GM21526 (cell line): Measurements from ENCODE around the gene TBC1D19.
"Not testable (repeated sequence)": the region's sequence is repeated elsewhere in the genome, so short reads cannot be mapped to it uniquely, and the experiment has no call there.

Source experiments
- ATAC-seq: cut with Tn5 transposase; IDR thresholded peaks from one replicate; pipeline ENCODE4 v1.9.1; 2021; ENCODE audit warnings: moderate library complexity; ENCODE audit not compliant: unreplicated experiment, low FRiP score

Gene TBC1D19, protein sequence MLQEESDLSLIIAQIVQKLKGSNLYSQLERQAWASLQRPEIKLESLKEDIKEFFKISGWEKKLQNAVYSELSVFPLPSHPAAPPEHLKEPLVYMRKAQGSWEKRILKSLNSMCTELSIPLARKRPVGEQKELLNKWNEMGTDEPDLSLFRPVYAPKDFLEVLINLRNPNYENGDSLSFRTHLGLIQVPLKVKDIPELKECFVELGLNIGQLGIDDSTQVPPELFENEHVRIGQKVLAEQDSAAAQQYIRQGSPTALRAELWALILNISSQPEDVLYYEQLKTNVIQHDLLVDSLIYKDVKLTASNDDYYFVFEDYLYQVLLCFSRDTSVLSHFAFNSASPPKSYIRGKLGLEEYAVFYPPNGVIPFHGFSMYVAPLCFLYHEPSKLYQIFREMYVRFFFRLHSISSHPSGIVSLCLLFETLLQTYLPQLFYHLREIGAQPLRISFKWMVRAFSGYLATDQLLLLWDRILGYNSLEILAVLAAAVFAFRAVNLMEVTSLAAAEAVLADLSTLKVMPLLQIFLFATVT

DNA sequence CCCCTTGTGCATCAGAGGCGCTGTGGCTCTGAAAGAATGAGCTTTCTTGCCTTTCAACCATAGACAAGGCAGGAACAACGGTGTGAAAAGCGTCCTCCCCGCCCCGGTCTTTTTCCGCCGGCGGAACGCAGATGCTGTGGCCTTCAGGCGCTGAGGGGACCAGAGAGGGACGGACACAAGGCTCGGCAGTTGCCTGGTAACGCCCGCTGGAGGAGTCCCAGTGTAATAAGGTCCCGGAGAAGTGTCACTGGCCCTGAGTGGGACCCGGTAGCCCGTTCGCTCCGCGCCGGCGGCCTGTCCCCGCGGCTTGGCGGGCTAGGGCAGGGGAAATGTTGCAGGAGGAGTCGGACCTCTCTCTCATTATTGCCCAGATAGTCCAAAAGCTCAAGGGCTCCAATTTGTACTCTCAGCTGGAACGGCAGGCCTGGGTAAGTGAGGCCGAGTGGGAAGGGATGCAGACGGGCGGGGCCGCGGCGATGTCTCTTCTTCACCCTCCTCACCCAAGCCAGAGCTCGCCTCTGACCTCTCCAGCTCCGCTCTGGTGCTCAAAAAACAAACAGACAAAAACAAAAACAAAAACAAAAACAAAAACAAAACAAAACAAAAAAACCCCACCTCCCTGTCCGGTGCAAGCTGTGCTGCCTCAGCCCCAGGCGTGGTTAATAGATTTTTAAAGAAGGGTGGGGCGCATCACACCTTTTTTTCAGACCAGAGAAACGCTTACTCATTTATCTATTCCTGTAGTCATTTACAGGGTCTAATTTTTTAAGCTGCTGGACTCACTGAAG is at the start of gene TBC1D19:
Gene TBC1D19, plus strand, starts transcription at position 220 of the 788 bp plus-strand sequence. Its CDS starts 110 bp downstream, at position 330.
- ATAC-seq = peak; percentile 100

DNA sequence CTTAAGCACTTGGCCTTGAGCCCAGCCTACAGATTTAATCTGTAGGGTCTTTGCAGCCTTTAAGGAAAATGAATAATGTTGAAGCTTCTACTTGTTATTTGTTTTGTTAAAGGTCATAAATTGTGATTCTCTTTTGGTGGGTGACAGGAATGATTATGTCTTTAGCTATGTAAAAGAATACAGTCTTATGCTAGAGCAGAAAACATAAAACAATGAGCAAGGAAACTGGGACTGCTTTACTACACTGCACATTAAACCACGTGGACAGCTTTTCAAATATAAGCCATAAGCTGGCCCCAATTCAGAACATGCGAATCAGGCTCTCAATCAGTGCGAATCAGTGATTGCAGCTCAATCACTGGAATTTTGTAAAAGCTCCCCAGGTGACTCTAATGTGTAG is 40.9 kb upstream of the TBC1D19 start:
- ATAC-seq = no peak

DNA sequence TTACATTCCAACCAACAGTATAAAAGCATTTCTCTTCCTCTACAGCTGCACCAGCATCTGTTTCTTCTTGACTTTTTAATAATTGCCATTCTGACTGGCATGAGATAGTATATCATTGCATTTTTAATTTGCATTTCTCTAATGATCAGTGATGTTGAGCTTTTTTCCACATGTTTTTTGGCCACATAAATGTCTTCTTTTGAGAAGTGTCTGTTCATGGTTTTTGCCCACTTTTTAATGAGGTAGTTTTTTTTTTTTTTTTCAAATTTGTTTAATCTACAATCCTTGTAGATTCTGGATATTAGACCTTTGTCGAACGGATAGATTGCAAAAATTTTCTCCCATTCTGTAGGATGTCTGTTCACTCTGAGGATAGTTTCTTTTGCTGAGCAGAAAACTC is 39.5 kb upstream of the TBC1D19 start:
- ATAC-seq = no peak

DNA sequence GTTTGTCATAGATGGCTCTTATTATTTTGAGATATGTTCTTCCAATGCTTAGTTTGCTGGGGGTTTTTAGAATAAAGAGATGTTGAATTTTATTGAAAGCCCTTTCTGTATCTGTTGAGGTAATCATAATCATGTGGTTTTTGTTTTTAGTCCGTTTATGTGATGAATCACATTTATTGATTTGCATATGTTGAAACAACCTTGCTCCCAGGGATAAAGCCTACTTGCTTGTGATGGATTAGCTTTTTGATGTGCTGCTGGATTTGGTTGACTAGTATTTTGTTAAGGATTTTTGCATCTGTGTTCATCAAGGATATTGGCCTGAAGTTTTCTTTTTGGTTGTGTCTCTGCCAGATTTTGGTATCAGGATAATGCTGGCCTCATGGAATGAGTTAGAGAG is 35.5 kb upstream of the TBC1D19 start:
- ATAC-seq = not testable (repeated sequence)

DNA sequence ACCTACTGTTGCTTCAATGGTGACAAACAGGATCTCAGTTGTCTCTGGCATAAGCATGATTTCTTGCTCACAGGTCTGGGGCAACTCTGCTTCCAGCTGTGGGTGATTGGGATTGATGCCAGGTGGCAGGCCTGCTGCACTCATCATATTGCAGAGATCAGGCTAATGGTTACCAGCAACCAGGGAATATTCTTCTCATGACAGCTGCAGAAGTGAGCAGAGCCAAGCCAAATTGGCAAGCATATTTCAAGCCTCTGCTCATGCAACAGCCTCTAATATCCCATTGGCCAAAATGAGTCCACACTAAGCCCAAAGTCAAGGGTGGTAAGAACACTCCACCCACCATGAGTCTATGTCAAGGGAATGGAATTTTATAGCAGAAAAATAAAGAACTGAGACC is 26.7 kb upstream of the TBC1D19 start:
- no peak for ATAC-seq

DNA sequence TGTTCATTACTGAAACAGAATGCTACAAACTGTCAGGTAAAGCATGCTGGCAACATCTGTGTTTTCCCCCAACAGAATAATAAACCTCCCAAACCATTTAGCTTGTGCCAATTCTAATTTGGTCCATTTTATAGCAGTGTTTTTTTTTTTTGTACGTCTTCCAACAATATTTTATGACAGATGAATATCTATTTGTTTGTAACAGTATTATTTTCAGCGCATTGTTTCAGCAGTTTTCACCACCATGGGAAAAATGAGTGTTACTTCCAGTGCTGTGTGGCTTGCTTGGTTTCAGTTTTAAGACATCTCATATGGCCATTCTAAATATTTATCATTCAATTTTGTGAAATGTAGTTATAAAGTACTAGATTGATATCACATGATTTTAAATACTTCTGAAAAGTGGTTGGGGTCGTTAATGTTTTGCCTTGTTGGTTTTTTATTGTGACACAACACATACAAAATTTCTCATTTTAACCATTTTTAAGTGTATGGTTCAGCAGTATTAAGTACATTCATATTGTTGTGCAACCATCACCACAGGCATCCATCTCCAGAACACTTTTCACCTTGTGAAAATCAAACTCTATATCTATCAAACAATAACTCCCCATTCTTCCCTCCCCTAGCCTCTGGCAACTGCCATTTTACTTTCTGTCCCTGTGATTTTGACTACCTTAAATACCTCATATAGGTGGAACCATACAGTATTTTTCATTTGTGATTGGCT is 25.6 kb upstream of the TBC1D19 start:
- ATAC-seq = no peak

DNA sequence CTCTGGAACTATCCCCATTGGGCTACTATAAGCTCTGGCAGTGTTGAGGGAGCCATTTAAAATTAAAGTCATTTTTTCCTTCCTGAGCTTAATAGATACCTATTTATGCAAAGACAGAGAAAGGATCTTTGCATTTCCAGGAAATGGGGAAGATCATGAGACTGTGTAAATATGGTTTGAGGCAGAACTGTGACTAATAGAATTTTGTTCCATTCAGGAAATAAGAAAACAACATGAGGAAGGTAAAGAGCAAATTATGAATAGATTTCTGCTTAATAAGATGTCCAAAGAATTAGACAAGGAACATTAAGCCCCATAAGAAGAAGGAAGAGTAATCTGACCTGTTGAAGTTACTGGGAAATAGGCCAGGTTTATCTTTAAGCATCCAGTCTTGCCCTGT is 17.8 kb upstream of the TBC1D19 start:
- no peak for ATAC-seq

DNA sequence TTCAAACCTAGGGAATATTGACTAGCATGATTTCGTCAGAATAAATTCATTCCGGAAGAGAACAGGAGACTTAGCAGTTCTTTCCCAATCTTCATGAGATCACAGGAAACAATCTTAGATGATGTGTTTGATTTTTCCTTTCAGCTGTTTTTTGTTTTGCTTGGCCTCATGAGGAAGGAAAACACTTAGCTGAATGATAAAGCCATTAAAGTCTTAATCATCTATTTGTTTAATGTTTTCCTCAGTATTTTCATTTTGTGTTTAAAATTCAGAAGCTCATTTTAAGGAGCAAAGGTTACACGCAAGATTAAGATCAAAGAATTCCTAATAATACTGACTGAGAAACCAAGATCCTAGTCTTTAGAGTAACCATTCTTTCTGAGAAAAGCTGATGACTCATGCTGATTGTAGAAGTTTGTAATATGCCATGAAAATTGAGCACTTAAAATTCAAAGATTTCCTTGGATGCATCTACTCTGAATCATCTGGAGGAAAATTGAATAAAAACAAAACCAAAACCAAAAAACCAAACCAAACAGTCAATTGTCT is 15.4 kb upstream of the TBC1D19 start:
- no peak for ATAC-seq

DNA sequence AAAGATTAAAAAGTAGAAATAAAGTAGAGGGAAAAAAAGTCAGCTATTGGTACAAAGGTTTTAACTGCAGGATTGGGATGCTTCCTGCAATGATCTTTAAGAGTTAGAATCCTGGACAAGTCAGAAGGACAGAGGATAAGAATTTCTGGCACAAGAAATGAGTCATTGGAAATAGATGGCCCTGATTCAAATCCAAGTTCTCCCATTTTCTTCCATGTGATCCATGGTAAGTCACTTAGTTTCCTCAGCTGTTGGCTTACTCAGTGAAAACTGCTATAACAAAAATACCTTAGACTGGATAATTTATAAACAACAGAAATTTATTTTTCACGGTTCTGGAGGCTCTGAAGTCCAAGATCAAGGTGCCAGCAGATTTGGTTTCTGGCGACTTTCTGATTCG is 13.3 kb upstream of the TBC1D19 start:
- no peak for ATAC-seq

DNA sequence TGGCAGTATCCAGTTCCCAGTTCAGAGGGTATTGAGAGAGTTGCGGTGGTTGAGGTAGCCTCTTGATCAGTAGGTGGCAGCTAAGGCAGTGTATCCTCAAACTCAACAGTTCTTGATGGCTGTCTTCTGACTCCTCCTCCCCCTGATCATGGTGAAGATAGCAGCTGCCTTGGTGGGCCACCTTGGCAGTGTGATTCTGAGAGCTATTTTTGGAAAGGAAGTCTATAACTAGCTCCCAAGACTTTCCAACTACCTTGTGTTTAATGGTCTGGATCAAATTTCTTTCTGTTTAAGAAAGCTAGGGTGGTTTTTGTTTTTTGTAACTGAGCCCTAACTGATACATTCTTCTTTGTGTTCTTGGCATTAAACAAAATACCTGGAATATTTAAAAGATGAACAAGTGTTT is 10.5 kb upstream of the TBC1D19 start:
- ATAC-seq = no peak

DNA sequence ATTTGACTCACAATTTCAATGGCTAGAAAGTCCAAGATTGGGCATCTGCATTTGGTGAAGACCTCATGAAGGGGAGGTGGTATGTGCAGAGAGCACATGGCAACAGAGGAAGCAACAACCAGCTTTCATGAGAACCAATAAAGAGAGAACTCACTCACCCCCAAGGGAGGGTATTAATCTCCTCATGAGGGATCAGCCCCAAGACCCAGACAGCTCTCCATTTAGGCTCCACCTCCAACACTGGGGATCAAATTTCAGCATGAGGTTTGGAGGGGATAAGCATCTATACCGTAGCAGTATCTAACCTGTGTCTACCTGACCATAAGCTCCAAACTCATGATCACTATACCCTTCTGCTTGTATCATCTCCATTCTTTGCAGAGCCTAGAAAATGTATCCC is 9.3 kb upstream of the TBC1D19 start:
- no peak for ATAC-seq

DNA sequence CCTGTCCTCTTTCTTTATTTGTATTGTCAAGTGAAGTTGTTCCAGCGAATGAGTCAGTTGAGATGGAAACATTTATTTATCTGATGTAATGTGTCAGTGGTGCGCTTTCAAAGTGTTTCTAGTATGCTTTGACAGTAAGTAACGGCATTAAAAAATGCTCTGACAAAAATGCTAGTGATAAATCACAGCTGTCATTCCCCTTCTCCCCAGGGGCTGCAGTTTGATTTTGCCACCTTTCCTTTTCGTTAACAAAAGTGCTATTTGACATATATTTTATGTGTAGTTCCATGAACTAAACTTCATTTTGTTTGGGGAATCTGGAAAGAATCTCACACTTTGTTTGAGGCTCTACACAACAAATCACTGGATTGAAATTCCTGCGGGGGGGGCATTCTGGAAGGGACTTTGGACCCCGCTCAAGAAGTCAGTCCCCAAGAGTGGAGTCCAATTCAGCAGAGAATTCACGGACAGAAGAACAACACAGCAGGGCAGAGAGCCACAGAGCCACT is 7.6 kb upstream of the TBC1D19 start:
- ATAC-seq = no peak

DNA sequence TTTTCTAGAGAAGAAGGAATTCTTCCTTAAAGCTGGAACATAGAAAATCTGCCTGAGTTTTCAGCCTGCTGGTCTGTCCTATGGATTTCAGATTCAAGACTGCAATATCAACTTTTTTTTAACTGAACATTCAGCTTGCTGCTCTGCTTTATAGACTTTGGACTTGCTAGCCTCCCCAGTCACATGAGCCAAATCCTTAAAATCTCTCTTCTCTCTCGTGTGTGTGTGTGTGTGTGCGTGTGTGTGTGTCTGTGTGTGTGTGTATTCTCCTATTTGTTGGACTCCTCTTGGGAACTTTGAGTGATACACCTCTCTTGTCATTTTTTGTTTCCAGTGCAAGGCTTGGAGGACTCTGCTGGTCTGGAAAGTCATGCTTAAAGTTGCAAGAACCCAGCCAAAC is 6.8 kb upstream of the TBC1D19 start:
- ATAC-seq = no peak

DNA sequence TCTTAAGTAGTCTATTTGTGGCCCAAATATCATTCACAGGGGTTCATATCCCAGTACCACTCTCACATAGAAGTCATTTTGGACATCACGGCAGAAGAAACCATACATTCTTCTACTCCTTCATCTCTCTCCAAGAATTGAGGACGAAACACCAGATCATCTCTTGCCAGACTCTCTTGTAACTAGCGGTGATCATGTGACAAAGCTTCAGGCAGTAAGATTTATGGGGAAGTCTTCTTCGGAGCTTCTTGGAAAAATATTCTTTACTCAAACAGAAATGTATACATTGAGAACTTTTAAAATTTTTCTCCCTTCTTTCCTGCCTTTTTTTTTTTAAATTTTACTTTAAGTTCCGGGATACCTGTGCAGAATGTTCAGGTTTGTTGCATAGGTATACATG is 4.7 kb upstream of the TBC1D19 start:
- ATAC-seq = no peak

DNA sequence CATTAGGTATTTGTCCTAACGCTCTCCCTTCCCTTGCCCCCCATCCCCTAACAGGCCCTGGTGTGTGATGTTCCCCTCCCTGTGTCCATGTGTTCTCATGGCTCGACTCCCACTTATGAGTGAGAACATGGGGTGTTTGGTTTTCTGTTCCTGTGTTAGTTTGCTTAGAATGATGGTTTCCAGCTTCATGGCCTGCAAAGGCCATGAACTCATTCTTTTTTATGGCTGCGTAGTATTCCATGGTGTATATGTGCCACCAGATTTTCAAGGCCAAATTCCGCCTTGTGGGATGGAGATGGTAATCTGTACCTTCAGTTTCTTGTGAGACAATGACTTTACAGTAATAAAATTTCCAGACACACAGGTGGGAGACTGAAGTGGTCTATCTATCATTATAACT is 2.5 kb upstream of the TBC1D19 start:
- not testable (repeated sequence) for ATAC-seq

DNA sequence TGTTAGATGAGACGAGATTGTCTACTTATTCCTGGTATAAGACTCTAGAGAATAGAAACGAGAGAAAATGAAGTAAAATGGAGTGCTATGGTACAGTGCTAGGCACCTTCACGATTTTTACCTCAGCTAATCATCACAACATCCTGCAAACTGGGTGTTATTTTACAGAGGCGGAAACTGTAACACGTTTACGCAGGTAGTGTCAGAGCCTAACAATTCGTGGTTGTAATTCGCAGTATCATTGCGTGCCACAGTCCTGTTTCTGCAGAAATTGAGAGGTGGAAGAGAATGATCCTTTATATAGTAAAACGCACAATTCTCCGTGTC is 383 bp upstream of the TBC1D19 start:
- peak; percentile 60 for ATAC-seq

DNA sequence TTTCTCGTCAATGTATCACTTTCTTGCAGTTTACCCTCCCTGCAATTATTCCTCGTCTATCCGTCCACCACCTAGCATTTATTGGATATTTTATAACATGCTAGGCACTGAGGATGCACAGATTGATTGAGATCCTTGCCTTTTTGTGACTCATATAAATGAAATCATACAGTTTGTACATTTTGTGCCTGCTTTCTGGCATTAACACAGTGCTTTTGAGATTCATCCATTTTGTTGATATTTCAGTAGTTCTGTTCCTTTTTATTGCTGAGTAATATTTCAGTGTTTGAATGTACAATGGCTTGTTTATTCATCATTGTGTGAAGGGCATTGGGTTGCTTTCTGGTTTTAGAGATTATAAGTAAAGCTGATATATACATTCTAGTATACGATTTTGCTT is 841 bp downstream of the TBC1D19 start:
- no peak for ATAC-seq

DNA sequence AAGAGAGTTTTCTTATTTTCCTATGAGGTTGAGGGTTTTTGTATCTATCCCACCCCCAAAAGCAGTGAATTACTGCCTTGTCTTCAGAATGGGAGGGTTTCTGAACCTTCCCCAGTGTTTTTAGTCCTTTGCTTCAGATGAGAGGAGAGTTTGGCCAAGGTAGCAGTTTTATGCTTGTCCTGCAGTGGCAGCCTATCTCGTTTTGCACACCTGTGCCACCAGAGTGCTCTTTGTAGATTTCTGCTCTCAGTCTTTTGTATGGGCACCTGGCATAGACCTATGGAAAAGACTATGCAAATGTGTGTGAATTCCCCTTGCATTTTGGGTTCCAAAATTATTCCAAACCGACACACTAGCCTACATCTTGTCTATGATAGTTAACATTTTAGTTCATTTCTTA is 5.8 kb downstream of the TBC1D19 start:
- ATAC-seq = no peak

DNA sequence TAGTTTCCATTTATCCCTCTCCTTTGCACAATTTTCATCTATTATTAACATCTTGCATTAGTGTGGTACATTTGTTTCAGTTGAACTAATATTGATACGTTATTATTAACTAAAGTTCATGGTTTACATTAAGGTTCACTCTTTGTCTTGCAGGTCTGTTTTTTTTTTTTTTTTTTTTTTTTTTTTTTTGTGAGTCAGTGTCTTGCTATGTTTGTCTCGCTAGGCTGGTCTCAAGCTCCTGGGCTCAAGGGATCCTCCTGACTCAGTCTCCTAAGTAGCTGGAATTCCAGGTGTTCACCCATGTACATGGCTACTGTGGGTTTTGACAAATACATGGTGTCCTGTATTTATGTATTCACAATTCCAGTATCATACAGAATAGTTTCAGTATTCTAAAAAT is 6.8 kb downstream of the TBC1D19 start:
- no peak for ATAC-seq

DNA sequence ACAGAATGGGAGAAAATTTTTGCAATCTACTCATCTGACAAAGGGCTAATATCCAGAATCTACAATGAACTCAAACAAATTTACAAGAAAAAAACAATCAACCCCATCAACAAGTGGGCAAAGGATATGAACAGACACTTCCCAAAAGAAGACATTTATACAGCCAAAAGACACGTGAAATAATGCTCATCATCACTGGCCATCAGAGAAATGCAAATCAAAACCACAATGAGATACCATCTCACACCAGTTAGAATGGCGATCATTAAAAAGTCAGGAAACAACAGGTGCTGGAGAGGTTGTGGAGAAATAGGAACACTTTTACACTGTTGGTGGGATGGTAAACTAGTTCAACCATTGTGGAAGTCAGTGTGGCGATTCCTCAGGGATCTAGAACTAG is 9.7 kb downstream of the TBC1D19 start:
- ATAC-seq = not testable (repeated sequence)

DNA sequence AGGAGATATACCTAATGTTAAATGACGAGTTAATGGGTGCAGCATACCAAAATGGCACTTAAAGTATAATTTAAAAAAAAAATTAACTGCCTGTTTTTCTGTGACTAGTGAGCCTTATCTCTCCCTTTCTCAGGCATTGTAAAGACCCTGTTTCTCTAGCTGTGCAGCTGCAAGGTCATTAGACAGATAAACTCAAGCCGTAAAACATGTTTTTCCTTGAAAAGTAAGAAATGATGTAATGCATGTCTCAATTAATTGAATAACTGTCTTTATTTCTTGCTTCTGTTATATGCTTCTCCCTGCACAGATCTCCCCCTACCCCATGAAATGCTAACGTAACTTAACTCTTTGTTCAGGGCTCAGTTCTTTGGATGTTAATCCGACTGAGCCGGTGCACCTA is 10.5 kb downstream of the TBC1D19 start:
- ATAC-seq = no peak
